ACC112 (cell line): ENCODE measurements around the gene CCDC120.

Experiments
- H2AFZ ChIP-seq: fragments of 200-600 bp; sonication (generic); one replicate; pipeline ENCODE4 v1.6.0; 2017; ENCODE audit warnings: antibody characterized with exemption, low read length; ENCODE audit not compliant: unreplicated experiment
- H3K27ac ChIP-seq: fragments of 200-600 bp; sonication (generic); 2 replicates; pipeline ENCODE4 v1.5.1; 2014; ENCODE audit warnings: low read depth, mild to moderate bottlenecking, antibody characterized with exemption, low read length, moderate library complexity
- H3K27me3 ChIP-seq: fragments of 200-600 bp; sonication (generic); 2 replicates; pipeline ENCODE4 v1.6.1; 2014; ENCODE audit warnings: mild to moderate bottlenecking, antibody characterized with exemption, low read length, moderate library complexity, mixed read lengths; ENCODE audit not compliant: insufficient read depth
- H3K36me3 ChIP-seq: fragments of 200-600 bp; sonication (generic); 2 replicates; pipeline ENCODE4 v1.6.1; 2016; ENCODE audit warnings: mild to moderate bottlenecking, antibody characterized with exemption, low read length, moderate library complexity, mixed read lengths; ENCODE audit not compliant: insufficient read depth
- H3K4me1 ChIP-seq: fragments of 200-600 bp; sonication (generic); one replicate; pipeline ENCODE4 v1.6.1; 2016; ENCODE audit warnings: low read length, mixed read lengths; ENCODE audit not compliant: insufficient read depth, unreplicated experiment, control insufficient read depth
- H3K4me3 ChIP-seq: fragments of 200-600 bp; sonication (generic); 2 replicates; pipeline ENCODE4 v1.5.1; 2014; ENCODE audit warnings: mild to moderate bottlenecking, low read depth, low read length
- H3K79me2 ChIP-seq: fragments of 200-600 bp; sonication (generic); one replicate; pipeline ENCODE4 v1.6.0; 2016; ENCODE audit warnings: low read length; ENCODE audit not compliant: control insufficient read depth, unreplicated experiment, insufficient read depth

CCDC120 gene

GRCh38 chrX:49058794-49059193 lies at the start of gene CCDC120:
Gene CCDC120 (plus strand): TSS chrX:49058999. CDS start chrX:49062042, 3,043 bp downstream.
- Histone ChIP-seq H3K4me1 (no peaks in the 10 kb centered on the region), H3K27ac (no peak within 1 kb of the TSS), H3K79me2 (no peaks in the 10 kb centered on the region), H2AFZ (no peak within 1 kb of the TSS), H3K4me3 (no peak within 1 kb of the TSS), H3K36me3 (no peaks in the 10 kb centered on the region), H3K27me3 (no peaks in the 10 kb centered on the region)

GRCh38 chrX:49019050-49019449 lies 39.7 kb upstream of the CCDC120 start:
- Histone ChIP-seq H3K27me3 (no peaks in the 10 kb centered on the region), H3K36me3 (no peaks in the 10 kb centered on the region), H3K27ac (no peak overlapping the region), H3K4me1 (no peaks in the 10 kb centered on the region), H3K79me2 (no peaks in the 10 kb centered on the region), H3K4me3 (no peak overlapping the region), H2AFZ (no peak overlapping the region)

GRCh38 chrX:49019599-49020249 lies 39.1 kb upstream of the CCDC120 start:
- no peak overlapping the region for H3K4me3 ChIP-seq
- no peak overlapping the region for H2AFZ ChIP-seq

GRCh38 chrX:49029876-49030275 lies 28.9 kb upstream of the CCDC120 start:
- Histone ChIP-seq H3K27me3 (no peaks in the 10 kb centered on the region), H3K79me2 (no peaks in the 10 kb centered on the region), H3K4me1 (no peaks in the 10 kb centered on the region), H3K27ac (no peak overlapping the region), H2AFZ (no peak overlapping the region), H3K36me3 (peaks cover 6% of the 10 kb centered on the region; the same call in 1 of the 2 replicates), H3K4me3 (no peak overlapping the region)

More at GRCh38 chrX:49019599-49020249, 39.1 kb upstream of the CCDC120 start:
- Histone ChIP-seq H3K79me2 (no peaks in the 10 kb centered on the region), H3K4me1 (no peaks in the 10 kb centered on the region), H3K27ac (no peak overlapping the region), H3K36me3 (no peaks in the 10 kb centered on the region), H3K27me3 (no peaks in the 10 kb centered on the region)

- Histone ChIP-seq H3K36me3 (peaks cover 6% of the 10 kb centered on the region; the same call in 1 of the 2 replicates), H3K79me2 (no peaks in the 10 kb centered on the region), H3K27me3 (no peaks in the 10 kb centered on the region), H3K4me3 (no peak overlapping the region), H3K27ac (no peak overlapping the region), H3K4me1 (no peaks in the 10 kb centered on the region), H2AFZ (no peak overlapping the region)
Measured at GRCh38 chrX:49030283-49030682, 28.5 kb upstream of the CCDC120 start.

- Histone ChIP-seq H3K79me2 (peaks cover 36% of the 10 kb centered on the region), H3K4me3 (no peak overlapping the region), H2AFZ (no peak overlapping the region), H3K27me3 (no peaks in the 10 kb centered on the region), H3K27ac (peak overlapping the region; percentile 92), H3K4me1 (peaks cover 17% of the 10 kb centered on the region), H3K36me3 (peaks cover 6% of the 10 kb centered on the region; the same call in 1 of the 2 replicates)
Measured at GRCh38 chrX:49037883-49038475, 20.8 kb upstream of the CCDC120 start.

GRCh38 chrX:49039598-49040375 lies 19.0 kb upstream of the CCDC120 start:
- Histone ChIP-seq H3K79me2 (peaks cover 38% of the 10 kb centered on the region), H3K4me3 (peak overlapping the region; percentile 93), H3K27me3 (no peaks in the 10 kb centered on the region), H3K27ac (peak overlapping the region; percentile 92), H2AFZ (no peak overlapping the region), H3K4me1 (peaks cover 17% of the 10 kb centered on the region), H3K36me3 (no peaks in the 10 kb centered on the region; the same call in 1 of the 2 replicates)

GRCh38 chrX:49040376-49040955 lies 18.3 kb upstream of the CCDC120 start:
- Histone ChIP-seq H3K4me3 (peak overlapping the region; percentile 93), H3K79me2 (peaks cover 38% of the 10 kb centered on the region), H3K4me1 (peaks cover 17% of the 10 kb centered on the region), H2AFZ (no peak overlapping the region), H3K36me3 (no peaks in the 10 kb centered on the region; the same call in 1 of the 2 replicates), H3K27ac (peak overlapping the region; percentile 92), H3K27me3 (no peaks in the 10 kb centered on the region)

GRCh38 chrX:49041744-49042580 lies 16.8 kb upstream of the CCDC120 start:
- Histone ChIP-seq H2AFZ (no peak overlapping the region), H3K79me2 (peaks cover 38% of the 10 kb centered on the region), H3K27ac (peak overlapping the region; percentile 92)

More at GRCh38 chrX:49041744-49042580, 16.8 kb upstream of the CCDC120 start:
- H3K4me1 ChIP-seq = peaks cover 17% of the 10 kb centered on the region
- no peaks in the 10 kb centered on the region for H3K27me3 ChIP-seq
- peak overlapping the region; percentile 93 for H3K4me3 ChIP-seq
- H3K36me3 ChIP-seq = no peaks in the 10 kb centered on the region; the same call in 1 of the 2 replicates
